Activated CD8-positive, alpha-beta memory T cell treated with anti-CD3 and anti-CD28 coated beads for 24 hours (primary cell): ENCODE data around the gene RNF125.

Experiments
- DNase-seq: peaks from one replicate; pipeline ENCODE4 v3.0.0-alpha.2; 2020

Gene RNF125

DNA sequence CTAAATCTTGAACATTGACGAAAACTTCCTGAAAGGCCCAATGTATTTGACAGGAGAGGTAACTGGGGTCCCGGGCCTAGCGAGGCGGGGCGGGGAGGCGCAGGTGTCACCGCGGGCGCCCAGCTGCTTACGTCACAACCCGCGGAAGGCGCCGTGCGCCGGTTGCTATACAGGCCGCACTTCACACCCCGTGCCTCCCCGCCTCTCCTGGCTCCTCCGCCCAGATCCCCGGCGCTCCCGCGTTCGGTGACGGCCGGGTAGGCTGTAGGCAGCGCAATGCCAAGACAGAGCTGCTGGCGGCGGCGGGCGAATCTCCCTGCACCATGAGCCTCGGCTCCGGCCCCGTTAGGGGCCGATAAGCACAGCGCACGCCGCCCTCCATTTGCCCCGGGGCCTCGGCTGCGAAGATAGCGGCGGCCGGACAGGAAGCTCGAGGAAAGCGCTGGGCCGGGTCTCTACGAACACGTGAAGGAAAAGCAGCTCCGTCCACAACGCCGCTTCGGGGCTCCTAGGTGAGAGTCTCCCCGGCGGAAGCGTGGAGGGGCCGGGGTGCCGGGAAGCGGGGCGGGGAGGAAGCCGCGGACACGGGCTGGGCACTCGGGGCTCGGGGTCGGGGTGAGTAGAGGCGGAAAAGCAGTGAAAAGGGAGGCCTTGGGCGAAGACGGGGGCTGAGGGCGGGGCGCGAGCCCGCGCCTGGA, 73.2 kb downstream of the RNF125 start, which contains the start of gene RNF138:
RNF138 (plus strand) TSS at position 151 of the 698 bp plus-strand sequence. CDS start 903 bp downstream, outside the sequence.
- DNase-seq, result peak; percentile 92

DNA sequence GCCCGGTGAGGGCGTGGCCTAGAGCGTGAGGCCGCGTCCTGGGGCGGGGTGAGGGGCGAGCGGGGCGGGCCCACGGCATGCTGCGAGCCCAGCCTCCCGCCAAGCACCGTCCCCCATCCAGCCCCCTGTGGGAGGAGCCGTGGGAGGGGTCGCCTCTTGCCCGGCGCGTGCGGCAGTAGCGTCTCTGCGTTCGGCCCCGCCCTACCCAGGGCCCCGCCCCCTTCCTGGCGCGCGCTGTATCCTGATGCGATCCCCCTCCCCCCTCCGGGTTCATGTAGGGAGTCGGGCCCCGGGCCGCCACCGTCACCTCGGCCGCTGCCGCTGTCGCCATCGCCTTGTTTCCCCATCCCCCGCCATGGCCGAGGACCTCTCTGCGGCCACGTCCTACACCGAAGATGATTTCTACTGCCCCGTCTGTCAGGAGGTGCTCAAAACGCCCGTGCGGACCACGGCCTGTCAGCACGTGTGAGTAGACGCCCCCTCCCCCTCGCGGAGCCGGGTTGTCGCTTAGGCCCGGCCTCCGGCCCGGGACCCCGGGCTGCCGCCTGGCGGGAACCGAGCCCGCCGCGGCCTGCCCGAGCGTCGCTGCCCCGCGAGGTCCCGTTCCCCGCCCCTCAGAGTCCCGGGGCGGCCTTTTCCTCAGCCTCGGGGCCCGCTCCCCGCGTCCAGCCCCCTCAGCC, 73.9 kb downstream of the RNF125 start:
- peak; percentile 100 for DNase-seq

DNA sequence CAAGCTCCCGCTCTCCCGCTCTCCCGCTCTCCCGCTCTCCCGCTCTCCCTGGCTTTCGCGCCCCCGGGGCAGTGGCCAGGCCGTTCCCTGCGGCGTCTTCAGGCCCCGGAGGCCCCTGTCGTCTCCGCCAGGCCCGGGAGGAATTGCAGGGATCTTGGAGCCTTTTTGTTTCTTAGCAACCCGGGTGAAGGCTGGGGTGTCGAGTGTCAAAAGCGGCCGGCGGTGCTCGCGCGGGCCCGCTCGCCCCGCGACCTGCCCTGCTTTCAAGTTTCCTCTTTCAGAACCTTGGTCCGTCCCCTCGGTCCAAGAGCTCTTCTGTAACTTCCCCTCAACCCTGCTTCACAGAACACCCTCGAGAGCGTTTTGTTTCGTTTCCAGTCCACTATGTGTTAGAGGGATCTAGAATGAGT, 74.5 kb downstream of the RNF125 start:
- peak; percentile 77 for DNase-seq

DNA sequence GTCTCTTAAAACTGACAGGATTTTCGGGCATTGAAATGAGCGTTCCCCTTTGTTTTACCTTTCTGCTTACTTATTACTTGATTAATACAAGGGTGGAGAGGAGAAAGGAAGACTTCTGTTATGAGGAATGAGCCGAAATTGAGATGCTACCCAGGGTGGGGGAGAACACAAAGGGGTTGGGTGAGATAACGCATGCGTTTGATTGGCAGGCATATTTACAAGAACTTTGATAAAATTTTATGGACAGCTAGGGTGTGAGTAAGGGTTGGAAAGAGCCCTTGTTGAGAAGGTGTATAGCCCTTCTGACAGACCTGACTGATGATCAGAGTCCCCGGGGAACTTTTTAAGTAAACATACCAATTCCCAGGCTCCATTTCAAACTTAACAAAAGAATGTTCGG, 74.9 kb downstream of the RNF125 start:
- no peak for DNase-seq

DNA sequence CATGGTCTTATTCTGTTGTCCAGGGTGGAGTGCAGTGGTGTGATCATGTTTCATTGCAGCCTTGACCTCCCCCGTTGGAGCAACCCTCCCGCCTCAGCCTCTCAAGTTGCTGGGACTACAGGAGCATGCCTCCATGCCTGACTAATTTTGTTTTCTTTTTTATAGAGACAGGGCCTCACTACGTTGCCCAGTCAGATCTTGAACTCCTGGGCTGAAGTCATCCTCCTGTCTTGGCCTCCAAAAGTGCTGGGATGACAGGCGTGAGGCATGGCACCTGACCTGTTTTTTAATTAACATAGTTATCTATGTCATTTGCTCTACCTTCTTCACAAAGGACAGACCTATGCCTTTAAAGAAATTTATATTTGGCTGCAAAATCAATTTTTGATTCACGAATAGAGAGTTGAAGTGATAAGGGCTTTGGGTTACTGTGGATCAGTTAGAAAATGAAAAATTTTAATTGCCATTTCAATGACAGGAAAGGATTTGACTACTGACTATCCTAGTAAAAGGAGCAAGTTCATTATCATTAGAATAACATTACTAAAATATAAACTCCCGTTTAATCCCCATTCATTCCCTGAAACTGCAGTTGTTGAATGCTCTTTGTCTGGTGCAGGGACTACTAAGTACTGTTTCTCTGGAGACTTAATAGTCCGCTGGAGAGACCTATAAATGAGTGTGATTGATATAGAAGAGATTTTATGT, 76.7 kb downstream of the RNF125 start:
- DNase-seq, result no peak

DNA sequence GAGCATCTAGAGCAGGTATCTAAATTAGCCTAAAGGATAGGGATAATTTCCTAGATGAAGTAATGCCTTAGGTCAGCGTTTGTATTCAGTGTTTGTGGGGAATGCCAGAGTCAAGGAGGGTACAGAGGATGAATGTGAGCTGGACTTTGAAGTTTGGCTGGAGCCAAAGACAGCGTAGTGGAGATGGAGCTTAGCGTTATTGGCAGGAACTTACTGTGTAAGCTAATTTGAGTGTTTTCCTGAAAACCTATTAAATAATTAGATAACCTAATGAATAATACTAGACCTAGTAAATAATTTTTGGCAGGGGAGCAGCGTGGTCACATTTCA, 77.2 kb downstream of the RNF125 start:
- no peak for DNase-seq

DNA sequence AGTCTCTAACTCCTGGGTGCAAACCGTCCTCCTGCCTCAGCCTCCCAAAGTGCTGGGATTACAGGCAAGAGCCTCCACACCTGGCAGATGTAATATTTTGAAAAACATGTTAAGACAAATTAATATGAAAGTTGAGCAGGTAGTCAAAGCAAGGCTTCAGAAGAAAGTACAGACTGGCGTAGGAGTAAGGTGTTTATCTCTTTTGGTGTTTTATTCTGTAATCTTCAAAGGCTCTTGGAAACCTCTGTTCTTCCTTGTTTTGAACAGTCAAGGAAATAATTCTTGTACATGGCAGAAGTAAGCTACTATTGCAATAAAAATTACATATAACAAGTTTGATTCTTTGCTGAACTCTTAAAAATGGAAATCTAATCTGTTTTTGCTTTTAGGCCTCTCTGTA, 78.3 kb downstream of the RNF125 start:
- no peak for DNase-seq

DNA sequence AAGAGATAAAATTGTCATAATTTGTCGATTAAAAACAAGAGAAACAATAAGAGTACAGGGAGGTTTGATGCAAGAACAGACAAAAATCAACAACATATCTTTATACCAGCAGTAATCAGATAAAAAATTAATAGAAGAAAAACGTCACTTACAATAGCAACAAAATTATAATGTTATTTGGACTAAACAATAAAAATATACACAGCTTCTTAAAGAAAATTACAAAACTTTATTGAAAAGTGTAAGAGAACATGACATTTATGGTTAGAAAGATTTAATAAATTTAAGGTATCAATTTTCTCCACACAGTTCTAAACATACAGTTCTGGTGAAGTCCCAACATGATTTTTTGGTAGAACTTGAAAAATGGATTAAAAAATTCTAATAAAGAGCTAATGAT, 85.9 kb downstream of the RNF125 start:
- DNase-seq, result no peak

DNA sequence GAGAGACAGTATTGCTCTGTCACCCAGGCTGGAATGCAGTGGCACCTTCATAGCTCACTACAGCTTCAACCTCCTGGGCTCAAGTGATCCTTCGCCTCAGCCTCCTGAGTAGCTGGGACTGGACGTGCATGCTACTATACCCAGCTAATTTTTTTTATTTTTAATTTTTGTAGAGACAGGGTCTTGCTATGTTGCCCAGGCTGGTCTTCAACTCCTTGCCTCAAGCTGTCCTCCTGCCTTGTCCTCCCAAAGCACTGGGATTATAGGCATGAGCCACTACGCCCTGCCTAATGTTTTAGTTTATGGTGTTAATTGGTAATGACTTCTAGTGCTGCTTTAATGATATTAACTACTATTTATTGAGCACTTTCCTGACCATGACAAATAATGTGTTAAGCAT, 91.4 kb downstream of the RNF125 start:
- DNase-seq, result no peak

DNA sequence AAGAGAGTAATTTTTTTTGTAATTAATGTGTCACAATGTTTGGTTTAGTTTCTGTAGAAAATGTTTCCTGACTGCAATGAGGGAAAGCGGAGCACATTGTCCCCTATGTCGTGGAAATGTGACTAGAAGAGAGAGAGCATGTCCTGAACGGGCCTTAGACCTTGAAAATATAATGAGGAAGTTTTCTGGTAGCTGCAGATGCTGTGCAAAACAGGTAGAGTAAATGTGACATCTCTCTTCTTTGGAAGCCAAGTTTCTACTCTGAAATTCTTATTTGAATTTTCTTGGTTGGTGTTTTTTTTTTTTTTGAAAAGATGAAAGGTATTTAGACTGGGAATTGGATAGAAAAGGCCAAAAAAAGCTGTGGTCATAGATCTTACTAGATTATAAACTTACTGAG, 93.1 kb downstream of the RNF125 start:
- DNase-seq, result no peak

DNA sequence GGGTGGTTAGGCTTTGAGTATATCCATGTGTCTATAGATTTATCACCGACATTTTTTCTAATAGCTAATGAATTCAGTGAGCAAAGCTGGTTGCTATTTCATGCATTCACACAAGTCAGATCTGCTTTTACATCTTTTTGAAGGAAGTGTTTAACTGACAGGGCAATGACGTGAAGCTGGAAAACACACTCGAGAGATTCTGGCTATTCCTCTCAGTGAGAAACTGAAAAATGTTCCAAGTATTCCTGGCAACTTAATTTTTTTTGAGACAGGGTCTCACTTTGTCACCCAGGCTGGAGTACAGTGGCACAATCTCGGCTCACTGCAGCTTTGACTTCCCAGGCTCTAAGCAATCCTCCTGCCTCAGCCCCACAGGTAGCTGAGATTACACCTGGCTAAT, 94.2 kb downstream of the RNF125 start:
- no peak for DNase-seq

DNA sequence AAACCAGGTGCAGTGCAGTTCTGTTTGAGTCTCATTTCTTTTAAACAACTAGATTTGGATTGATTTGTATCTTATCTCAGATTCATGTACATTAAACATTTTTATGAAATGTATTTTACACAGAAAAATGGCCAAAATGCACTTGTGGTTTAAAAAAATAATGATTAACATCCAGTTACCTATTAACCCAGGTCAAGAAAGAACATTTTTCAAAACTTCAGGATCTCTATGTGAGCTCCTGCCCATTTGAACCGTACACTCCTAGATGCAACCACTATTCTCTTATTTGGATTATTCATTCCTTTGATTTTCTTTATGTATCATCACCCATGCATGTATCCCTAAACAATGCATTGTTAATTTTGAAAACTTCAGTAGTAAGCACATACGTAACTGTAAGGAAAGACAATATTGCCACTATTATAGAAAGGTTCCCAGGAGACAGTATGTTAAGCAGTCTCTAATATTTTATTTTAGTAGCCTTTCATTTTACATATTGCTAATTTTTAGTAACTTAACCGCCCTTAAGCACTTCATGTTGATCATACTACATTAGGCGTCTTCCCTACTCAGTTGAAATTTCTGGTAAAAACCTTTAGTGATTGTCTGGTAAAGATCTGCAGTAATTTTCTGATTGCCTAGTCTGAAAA, 95.8 kb downstream of the RNF125 start:
- DNase-seq, result no peak

DNA sequence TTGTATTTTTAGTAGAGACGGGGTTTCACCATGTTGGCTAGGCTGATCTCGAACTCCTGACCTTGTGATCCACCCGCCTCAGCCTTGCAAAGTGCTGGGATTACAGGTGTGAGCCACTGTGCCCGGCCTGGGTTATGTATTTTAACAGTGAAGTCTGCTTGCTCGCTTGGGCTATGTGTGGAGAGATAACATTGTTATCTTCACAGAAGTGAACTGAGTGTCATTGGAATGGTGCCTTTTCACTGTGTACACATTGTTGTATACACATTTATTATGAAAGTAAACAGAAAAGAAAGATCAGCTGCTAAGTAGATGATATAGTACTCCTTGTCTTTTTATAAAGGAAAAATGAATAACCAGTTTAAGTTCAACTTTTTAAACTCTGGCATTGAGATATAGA, 103.4 kb downstream of the RNF125 start:
- no peak for DNase-seq
